Ectodermal cell (in vitro differentiated cells): ENCODE results near the gene CD200.

ENCODE experiments used
- H3K27ac ChIP-seq: 2 replicates; pipeline ENCODE4 v1.7.0; 2013; ENCODE audit warnings: mild to moderate bottlenecking, low read depth, low read length; ENCODE audit not compliant: insufficient read depth, poor library complexity, severe bottlenecking
- H3K27me3 ChIP-seq: 2 replicates; pipeline ENCODE4 v1.7.0; 2013; ENCODE audit warnings: mild to moderate bottlenecking, low read length; ENCODE audit not compliant: insufficient read depth, control insufficient read depth, poor library complexity, severe bottlenecking
- H3K36me3 ChIP-seq: one replicate; pipeline ENCODE4 v1.7.0; 2013; ENCODE audit warnings: low read length; ENCODE audit not compliant: control insufficient read depth, insufficient read depth
- H3K4me1 ChIP-seq: one replicate; pipeline ENCODE4 v1.7.0; 2013; ENCODE audit warnings: low read length; ENCODE audit not compliant: control insufficient read depth, insufficient read depth
- H3K4me3 ChIP-seq: 2 replicates; pipeline ENCODE4 v1.7.0; 2013; ENCODE audit warnings: low read depth, low read length, control low read depth; ENCODE audit not compliant: insufficient read depth
- H3K9me3 ChIP-seq: 2 replicates; pipeline ENCODE4 v1.7.0; 2013; ENCODE audit warnings: mild to moderate bottlenecking, low read length, moderate library complexity; ENCODE audit not compliant: control insufficient read depth
- WGBS, 2 experiments: methylation state at CpG; one replicate each; pipeline ENCODE4 v1.1.7; 2013; ENCODE audit warnings: missing lambda C conversion rate in 2 of 2; 5-methylcytosine and 5-hydroxymethylcytosine counted together

The CD200 gene

DNA sequence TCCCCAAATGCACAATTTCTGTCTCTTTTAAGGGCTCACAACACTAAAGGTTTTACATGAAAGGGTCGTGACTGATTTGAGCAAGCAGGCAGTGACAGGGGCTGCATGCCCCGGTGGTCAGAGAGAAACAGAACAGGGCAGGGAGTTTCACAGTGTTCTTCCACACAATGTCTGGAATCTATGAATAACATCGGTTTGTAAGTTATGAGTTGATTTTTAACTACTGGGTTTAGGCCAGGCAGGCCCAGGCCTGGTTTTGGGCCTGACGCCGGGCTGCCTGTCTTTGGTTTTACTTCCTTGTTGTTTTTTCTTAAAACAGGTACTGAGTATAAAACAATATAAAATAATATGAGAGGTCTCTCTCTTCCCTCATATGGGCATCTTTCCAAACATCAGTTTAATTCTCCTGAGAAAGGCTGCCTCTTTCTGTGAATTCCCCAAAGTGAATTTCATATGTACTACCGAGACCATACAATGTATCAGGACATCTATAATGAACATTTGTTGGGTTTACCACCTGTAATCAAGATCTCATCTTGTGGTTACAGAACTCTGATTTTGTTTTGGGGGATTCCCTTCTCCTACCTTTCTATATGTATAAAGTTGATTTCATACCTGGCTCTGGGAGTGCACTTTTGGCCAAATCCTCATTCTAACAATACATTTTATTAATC lies 74.4 kb downstream of the CD200 start:
- Histone ChIP-seq H3K4me3 (no peak overlapping the region), H3K27me3 (no peaks in the 10 kb centered on the region), H3K36me3 (no peaks in the 10 kb centered on the region), H3K9me3 (no peaks in the 10 kb centered on the region), H3K4me1 (no peaks in the 10 kb centered on the region), H3K27ac (no peak overlapping the region)
- 68 to 76% methylated on average over 4 of the region's 6 CpGs for WGBS, 2 experiments

- H3K36me3 ChIP-seq: no peaks in the 10 kb centered on the region
- no peaks in the 10 kb centered on the region for H3K9me3 ChIP-seq
- 93 to 96% methylated on average over 1 to 2 of the region's 2 CpGs for WGBS, 2 experiments
- no peaks in the 10 kb centered on the region for H3K4me1 ChIP-seq
- H3K4me3 ChIP-seq: no peak overlapping the region
- H3K27me3 ChIP-seq: no peaks in the 10 kb centered on the region
- H3K27ac ChIP-seq: no peak overlapping the region
These were observed 75.1 kb downstream of the CD200 start for GRCh38 chr3:112407888-112408702.

DNA sequence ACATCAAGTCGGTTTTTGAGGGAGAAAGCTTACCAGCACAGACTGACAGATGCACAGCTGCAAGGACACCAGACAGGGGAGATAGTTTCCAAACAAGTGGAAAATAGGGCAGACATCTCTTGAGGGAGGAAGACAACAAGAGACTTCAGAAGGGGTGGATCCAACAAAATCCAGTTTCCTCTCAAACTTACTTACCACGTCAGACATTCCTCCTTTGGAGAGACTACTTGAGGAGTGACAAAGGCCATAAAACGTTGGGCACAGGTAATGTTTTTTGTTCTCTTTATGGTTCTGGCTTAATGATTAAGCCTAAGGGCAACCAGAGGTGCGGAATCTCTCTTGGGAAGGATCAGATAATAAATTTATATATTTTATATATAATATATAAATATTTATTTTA lies 76.1 kb downstream of the CD200 start:
- Histone ChIP-seq H3K4me1 (no peaks in the 10 kb centered on the region), H3K27me3 (no peaks in the 10 kb centered on the region), H3K4me3 (no peak overlapping the region), H3K27ac (no peak overlapping the region), H3K9me3 (no peaks in the 10 kb centered on the region), H3K36me3 (no peaks in the 10 kb centered on the region)
- 83 to 87% methylated on average over 3 of the region's 4 CpGs for WGBS, 2 experiments

DNA sequence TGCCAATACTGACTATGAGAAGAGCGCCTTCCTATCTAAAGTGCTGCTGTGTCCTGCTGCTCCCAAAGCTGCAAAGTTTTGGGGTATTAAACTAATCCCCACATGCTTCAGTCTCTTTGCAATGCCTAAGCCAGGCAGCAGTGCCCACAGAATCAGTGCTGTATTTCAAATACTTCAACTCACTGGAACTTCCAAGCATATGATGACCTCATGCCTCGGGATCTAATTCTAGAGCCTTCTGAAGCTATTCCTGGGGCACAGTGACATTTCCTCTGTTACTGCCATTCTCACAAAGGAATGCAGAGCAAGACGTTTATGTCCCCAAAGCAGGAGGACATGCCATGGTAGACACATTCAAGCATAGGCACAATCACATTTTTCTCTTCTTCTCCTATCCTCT lies 78.5 kb downstream of the CD200 start:
- 87 to 91% methylated on average over 3 of the region's 3 CpGs for WGBS, 2 experiments
- no peaks in the 10 kb centered on the region for H3K4me1 ChIP-seq
- no peaks in the 10 kb centered on the region for H3K27me3 ChIP-seq
- H3K36me3 ChIP-seq: no peaks in the 10 kb centered on the region
- H3K4me3 ChIP-seq: no peak overlapping the region
- no peak overlapping the region for H3K27ac ChIP-seq
- no peaks in the 10 kb centered on the region for H3K9me3 ChIP-seq
